MCF 10A (cell line): Measurements from ENCODE around the gene PRUNE2. TPM values are rescaled to one million over a fixed set of nuclear protein-coding genes. Genes with fewer than 3 reads are reported as not detected.

ENCODE experiments used
- BruUV-seq: library from RNA; stranded (reverse); fragments of 400-500 nt; replicated peaks from 2 replicates; lab custom pipeline; 2021; lab: Mats Ljungman, UMichigan
- CTCF ChIA-PET: fragments of 300-600 bp; sonication (Branson Sonifier 250); formaldehyde crosslinking; extraction: SDS; loops from one replicate; lab custom pipeline; 2021; ENCODE audit warnings: antibody characterized with exemption, inconsistent platforms; lab: Yijun Ruan, JAX
- POLR2A ChIA-PET: fragments of 300-600, 350-650 bp; sonication (Branson Sonifier 250); formaldehyde crosslinking; extraction: SDS; loops from one replicate; lab custom pipeline; 2020; ENCODE audit warnings: antibody characterized with exemption, inconsistent platforms; lab: Yijun Ruan, JAX
- DNase-seq: peaks from one replicate; pipeline ENCODE4 v3.0.0-alpha.2; 2018; ENCODE audit not compliant: unreplicated experiment
- H3K27ac Mint-ChIP-seq: one replicate; pipeline ENCODE4 v1.8.0; 2022; ENCODE audit warnings: mild to moderate bottlenecking, low read depth, mixed read lengths; ENCODE audit not compliant: unreplicated experiment
- H3K27me3 Mint-ChIP-seq: one replicate; pipeline ENCODE4 v1.8.0; 2022; ENCODE audit warnings: mixed read lengths; ENCODE audit not compliant: insufficient read depth, unreplicated experiment
- H3K36me3 Mint-ChIP-seq: one replicate; pipeline ENCODE4 v1.8.0; 2022; ENCODE audit warnings: mild to moderate bottlenecking, moderate library complexity, mixed read lengths; ENCODE audit not compliant: insufficient read depth, unreplicated experiment
- H3K4me1 Mint-ChIP-seq: one replicate; pipeline ENCODE4 v1.8.0; 2022; ENCODE audit warnings: mixed read lengths; ENCODE audit not compliant: insufficient read depth, unreplicated experiment
- H3K4me3 Mint-ChIP-seq: one replicate; pipeline ENCODE4 v1.8.0; 2022; ENCODE audit warnings: mild to moderate bottlenecking, moderate library complexity, mixed read lengths; ENCODE audit not compliant: unreplicated experiment
- H3K9me3 Mint-ChIP-seq: one replicate; pipeline ENCODE4 v1.8.0; 2022; ENCODE audit warnings: mixed read lengths; ENCODE audit not compliant: unreplicated experiment
- intact Hi-C: fragments of 100-400 bp; cut with micrococcal nuclease; formaldehyde crosslinking; loops from 2 replicates; pipeline ENCODE4 v1.14.1; 2022
- total RNA-seq: library from RNA; stranded (reverse); gene quantifications from 2 replicates; pipeline ENCODE4 v1.2.3, GENCODE V29; 2022
- TF ChIP-seq, protein P1 (sequence below): fragments of 200-600 bp; IDR thresholded peaks from one replicate; pipeline ENCODE4 v1.8.0; 2022; ENCODE audit warnings: antibody characterized with exemption, mild to moderate bottlenecking; ENCODE audit not compliant: unreplicated experiment

Gene PRUNE2
- total RNA-seq, 1 experiment from 2014 or later, result 0.63 TPM

DNA sequence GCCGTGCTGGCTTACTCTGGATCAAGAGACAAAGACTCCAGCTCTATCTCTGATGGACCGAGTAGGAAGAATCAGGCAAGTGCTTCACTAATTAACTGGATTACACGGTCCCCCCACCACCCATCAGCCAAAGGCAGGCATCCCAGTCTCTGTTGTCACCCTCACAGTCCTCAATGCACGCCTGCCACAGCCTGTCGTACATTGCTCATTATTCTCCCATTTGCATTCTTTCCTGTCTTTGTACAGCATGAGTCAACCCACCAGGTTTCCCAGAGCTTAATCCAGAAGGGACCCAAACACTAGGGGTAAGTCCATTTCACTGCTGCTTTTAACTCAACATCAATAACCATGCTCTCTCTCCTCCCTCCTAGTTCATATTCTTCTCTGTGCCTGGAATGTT lies 97.3 kb downstream of the PRUNE2 start:
- CTCF ChIA-PET, result interaction anchor here (0.6 to 6.9 kb wide), 18 partner anchors 12 to 857 kb away, joined by 3 to 121 read pairs (median 8); partner anchors contain the start of gene PCA3
- Mint-ChIP-seq H3K27ac (no peak overlapping the region), H3K4me3 (no peak overlapping the region), H3K27me3 (peaks cover 25% of the 10 kb centered on the region), H3K4me1 (no peaks in the 10 kb centered on the region), H3K9me3 (no peaks in the 10 kb centered on the region), H3K36me3 (no peaks in the 10 kb centered on the region)
- DNase-seq, result peak; percentile 4
- TF ChIP-seq, protein P1, sequence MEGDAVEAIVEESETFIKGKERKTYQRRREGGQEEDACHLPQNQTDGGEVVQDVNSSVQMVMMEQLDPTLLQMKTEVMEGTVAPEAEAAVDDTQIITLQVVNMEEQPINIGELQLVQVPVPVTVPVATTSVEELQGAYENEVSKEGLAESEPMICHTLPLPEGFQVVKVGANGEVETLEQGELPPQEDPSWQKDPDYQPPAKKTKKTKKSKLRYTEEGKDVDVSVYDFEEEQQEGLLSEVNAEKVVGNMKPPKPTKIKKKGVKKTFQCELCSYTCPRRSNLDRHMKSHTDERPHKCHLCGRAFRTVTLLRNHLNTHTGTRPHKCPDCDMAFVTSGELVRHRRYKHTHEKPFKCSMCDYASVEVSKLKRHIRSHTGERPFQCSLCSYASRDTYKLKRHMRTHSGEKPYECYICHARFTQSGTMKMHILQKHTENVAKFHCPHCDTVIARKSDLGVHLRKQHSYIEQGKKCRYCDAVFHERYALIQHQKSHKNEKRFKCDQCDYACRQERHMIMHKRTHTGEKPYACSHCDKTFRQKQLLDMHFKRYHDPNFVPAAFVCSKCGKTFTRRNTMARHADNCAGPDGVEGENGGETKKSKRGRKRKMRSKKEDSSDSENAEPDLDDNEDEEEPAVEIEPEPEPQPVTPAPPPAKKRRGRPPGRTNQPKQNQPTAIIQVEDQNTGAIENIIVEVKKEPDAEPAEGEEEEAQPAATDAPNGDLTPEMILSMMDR, result no peak
- BruUV-seq, result no TSS peak
- intact Hi-C loops, result no loop called here
- POLR2A ChIA-PET, result interaction anchor here (0.7 to 4.1 kb wide), 2 partner anchors 342 to 354 kb away, joined by 4 to 20 read pairs; no protein-coding TSS in a partner anchor

- Mint-ChIP-seq H3K36me3 (no peaks in the 10 kb centered on the region), H3K27ac (no peak overlapping the region), H3K9me3 (no peaks in the 10 kb centered on the region), H3K27me3 (peaks cover 32% of the 10 kb centered on the region), H3K4me1 (no peaks in the 10 kb centered on the region), H3K4me3 (no peak overlapping the region)
- DNase-seq, result no peak
- BruUV-seq, result no TSS peak
- TF ChIP-seq, protein P1, result no peak
- intact Hi-C loops, result no loop called here
- ChIA-PET CTCF (interaction anchor here (0.6 to 1.5 kb wide), 2 partner anchors 183 to 187 kb away, joined by 4 to 5 read pairs; no protein-coding TSS in a partner anchor), POLR2A (no interaction called here)
Measured at GRCh38 chr9:76803762-76804161, 102.2 kb downstream of the PRUNE2 start.

DNA sequence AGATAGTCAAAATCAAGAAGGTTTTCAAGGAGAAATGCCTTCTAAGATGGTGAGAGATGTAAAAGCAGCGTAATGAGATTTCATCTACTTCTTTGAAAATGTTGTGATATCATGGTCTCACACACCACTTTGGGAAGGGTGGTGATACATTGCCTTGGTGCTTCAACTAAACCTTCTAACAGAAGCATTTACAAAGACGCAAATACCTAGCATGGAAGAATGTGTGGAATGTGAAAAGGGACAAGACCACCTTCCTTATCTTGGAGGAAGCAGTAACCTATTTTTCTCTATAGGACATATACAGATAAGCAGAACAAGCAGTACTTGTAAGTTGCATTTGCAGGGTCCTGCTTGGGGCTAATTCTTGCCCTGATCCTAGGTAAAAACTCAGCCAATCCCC lies 102.8 kb downstream of the PRUNE2 start:
- CTCF ChIA-PET, result interaction anchor here (0.6 to 1.5 kb wide), 2 partner anchors 184 to 187 kb away, joined by 4 to 5 read pairs; no protein-coding TSS in a partner anchor
- peaks cover 25% of the 10 kb centered on the region for H3K27me3 Mint-ChIP-seq
- TF ChIP-seq, protein P1, result no peak
- POLR2A ChIA-PET, result no interaction called here
- BruUV-seq, result no TSS peak
- no peaks in the 10 kb centered on the region for H3K4me1 Mint-ChIP-seq
- DNase-seq, result no peak
- intact Hi-C loops, result no loop called here
- H3K36me3 Mint-ChIP-seq, result no peaks in the 10 kb centered on the region
- H3K27ac Mint-ChIP-seq, result no peak overlapping the region
- no peaks in the 10 kb centered on the region for H3K9me3 Mint-ChIP-seq
- H3K4me3 Mint-ChIP-seq, result no peak overlapping the region

DNA sequence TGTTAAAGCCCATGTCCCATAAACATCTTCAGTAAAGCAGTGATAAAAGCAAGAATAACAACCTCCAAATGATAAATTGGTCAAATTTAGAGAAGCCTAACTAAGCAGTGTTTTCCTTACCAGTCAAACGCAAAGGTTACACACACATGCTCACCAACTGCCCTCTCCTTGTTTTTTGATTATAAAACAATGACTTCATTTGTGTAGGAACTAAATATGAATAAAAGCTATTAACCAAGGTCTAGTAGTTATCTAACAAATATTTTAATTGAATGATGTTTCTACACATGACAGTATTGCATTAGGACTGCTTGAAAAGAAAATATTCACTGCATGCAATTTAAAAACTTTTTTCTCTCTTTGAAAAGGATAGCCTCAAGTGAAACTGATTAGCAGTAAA lies 105.0 kb downstream of the PRUNE2 start:
- no peak for DNase-seq
- TF ChIP-seq, protein P1, result no peak
- no TSS peak for BruUV-seq
- Mint-ChIP-seq H3K27me3 (peaks cover 23% of the 10 kb centered on the region), H3K36me3 (no peaks in the 10 kb centered on the region), H3K9me3 (no peaks in the 10 kb centered on the region), H3K27ac (no peak overlapping the region), H3K4me3 (no peak overlapping the region), H3K4me1 (no peaks in the 10 kb centered on the region)
- ChIA-PET POLR2A (interaction anchor here (0.7 to 0.8 kb wide), 2 partner anchors 9 to 285 kb away, joined by 3 to 4 read pairs; no protein-coding TSS in a partner anchor), CTCF (interaction anchor here (1.6 kb wide), 1 partner anchor 350 kb away, joined by 4 read pairs; no protein-coding TSS in a partner anchor)
- intact Hi-C loops, result no loop called here
